ENCODE data around the gene PDZD4. TPM values are rescaled to one million over a fixed set of nuclear protein-coding genes. Genes with fewer than 3 reads are reported as not detected.
A peak's percentile ranks its signal among the peaks of the same experiment; 100 is the strongest.
"Not testable (repeated sequence)": the region's sequence is repeated elsewhere in the genome, so short reads cannot be mapped to it uniquely, and the experiment has no call there.

The PDZD4 gene
- total and polyA plus RNA-seq, 10 of the 15 experiments (the other 5 are each of a cell fraction or from before 2014, with no cell fraction given) = 0.01 to 0.15 (median 0.04) TPM; not detected in 6

DNA sequence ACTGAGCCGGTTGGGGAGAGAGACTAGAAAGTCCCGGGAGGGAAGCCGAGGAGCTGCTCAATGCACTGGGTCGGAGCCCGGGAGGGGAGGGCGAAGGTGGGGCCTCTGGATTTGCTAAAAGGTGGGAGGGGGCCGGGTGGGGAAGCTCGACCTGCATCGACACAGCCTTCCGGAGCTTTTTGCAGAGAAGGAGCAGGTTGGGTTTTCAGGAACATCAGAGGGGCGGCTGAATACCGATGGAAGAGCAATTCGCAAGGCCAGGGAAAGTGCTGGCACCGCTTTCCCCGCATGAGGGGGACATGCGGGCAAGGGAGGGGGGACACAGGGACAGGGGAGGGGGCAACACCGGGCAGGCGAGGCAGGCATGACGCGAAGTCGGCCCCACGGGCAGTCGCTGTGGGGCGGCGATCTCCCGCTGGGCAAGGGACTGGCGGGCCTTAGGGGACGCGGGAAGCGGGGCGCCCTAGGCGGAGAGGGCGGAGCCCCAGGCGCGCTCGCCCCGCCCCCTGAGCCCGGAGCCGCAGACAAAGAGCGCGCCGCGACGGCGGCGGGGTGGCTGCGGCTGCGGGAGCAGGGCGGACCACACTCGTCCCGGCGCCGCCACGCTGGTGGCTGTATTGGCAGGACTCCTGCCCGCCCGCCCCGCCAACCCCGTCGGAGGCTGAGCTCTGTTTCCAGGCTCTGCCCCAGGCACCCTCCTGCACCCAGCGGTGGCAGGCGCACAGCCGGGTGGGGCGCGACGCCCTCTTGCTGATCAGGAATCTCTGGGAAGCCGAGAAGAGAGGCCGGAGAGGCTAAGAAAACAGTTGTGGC lies 11.6 kb downstream of the PDZD4 start:
- ChIA-PET RAD21 (ENCODE audit: unreplicated experiment) (no interaction called here), CTCF (no interaction called here), SMC1A (ENCODE audit: uncharacterized antibody, unreplicated experiment) (no interaction called here), POLR2A (no interaction called here)
- Histone ChIP-seq H4K20me1 (ENCODE audit: control insufficient read depth, insufficient read depth) (no peaks in the 10 kb centered on the region), H3K4me1 (ENCODE audit: control insufficient read depth, insufficient read depth, low read length) (no peaks in the 10 kb centered on the region), H3K79me2 (ENCODE audit: control insufficient read depth, insufficient read depth, low read length) (no peaks in the 10 kb centered on the region), H3K9ac (ENCODE audit: control insufficient read depth, insufficient read depth, low read length) (no peak overlapping the region), H3K4me3 (no peak overlapping the region), H3K27me3 (replicated peaks in 1 of 2; ENCODE audit: control insufficient read depth in 2 of 2, insufficient read depth in 2 of 2, low read length in 1 of 2) (no peaks in the 10 kb centered on the region; a peak in 1 of 4 replicates), H3K4me2 (ENCODE audit: control insufficient read depth, insufficient read depth) (no peak overlapping the region), H3K27ac (ENCODE audit: control insufficient read depth, insufficient read depth) (no peak overlapping the region), H3K36me3 (ENCODE audit: control insufficient read depth in 2 of 2, insufficient read depth in 2 of 2, low read length in 1 of 2) (no peaks in the 10 kb centered on the region), H2AFZ (ENCODE audit: control insufficient read depth, low read depth, low read length) (no peak overlapping the region; the same call in 1 of the 2 replicates), H3K9me3 (replicated peaks; ENCODE audit: control insufficient read depth, insufficient read depth, low read length) (no peaks in the 10 kb centered on the region)
- DNase-seq (ENCODE audit: low read depth, low spot score) (no peak), ATAC-seq (peak; percentile 78), FAIRE-seq (no peak)
- intact Hi-C loops (cut with micrococcal nuclease; ENCODE audit: unreplicated experiment) = no loop called here
- TF ChIP-seq PRDM15 (CRISPR knock-in tag; IDR thresholded peaks at IDR 0.05) = no peak
- in situ Hi-C loops (cut with MboI) = loop anchor here (25.0 kb wide), 1 partner anchor 631 kb away; the partner anchor contains the start of gene MAGEA1
- WGBS (ENCODE audit: insufficient coverage, insufficient replicate concordance, low lambda C conversion rate, missing lambda C conversion rate) = 47% methylated on average over 50 of the region's 67 CpGs
- no TSS peak for BruUV-seq (replicated peaks)

GRCh38 chrX:153818064-153818463 lies 12.3 kb downstream of the PDZD4 start:
- H3K9me3 ChIP-seq (replicated peaks; ENCODE audit: control insufficient read depth, insufficient read depth, low read length); intact Hi-C loops (cut with micrococcal nuclease; ENCODE audit: unreplicated experiment); FAIRE-seq; H3K79me2 ChIP-seq (ENCODE audit: control insufficient read depth, insufficient read depth, low read length); H3K9ac ChIP-seq (ENCODE audit: control insufficient read depth, insufficient read depth, low read length); H3K27me3 ChIP-seq (replicated peaks in 1 of 2; ENCODE audit: control insufficient read depth in 2 of 2, insufficient read depth in 2 of 2, low read length in 1 of 2); CTCF ChIA-PET; RAD21 ChIA-PET (ENCODE audit: unreplicated experiment); SMC1A ChIA-PET (ENCODE audit: uncharacterized antibody, unreplicated experiment); H3K27ac ChIP-seq (ENCODE audit: control insufficient read depth, insufficient read depth); H3K36me3 ChIP-seq (ENCODE audit: control insufficient read depth in 2 of 2, insufficient read depth in 2 of 2, low read length in 1 of 2); H4K20me1 ChIP-seq (ENCODE audit: control insufficient read depth, insufficient read depth); ATAC-seq; DNase-seq (ENCODE audit: low read depth, low spot score); H3K4me3 ChIP-seq; POLR2A ChIA-PET; BruUV-seq (replicated peaks); H3K4me2 ChIP-seq (ENCODE audit: control insufficient read depth, insufficient read depth); H2AFZ ChIP-seq (ENCODE audit: control insufficient read depth, low read depth, low read length); H3K4me1 ChIP-seq (ENCODE audit: control insufficient read depth, insufficient read depth, low read length): not testable (repeated sequence)
- 13% methylated on average over 9 of the region's 9 CpGs for WGBS (ENCODE audit: insufficient coverage, insufficient replicate concordance, low lambda C conversion rate, missing lambda C conversion rate)
- in situ Hi-C loops (cut with MboI) = loop anchor here (25.0 kb wide), 1 partner anchor 631 kb away; the partner anchor contains the start of gene MAGEA1

All from GM12878 (cell line).